Thyroid gland (tissue), 4 donors: ENCODE data around the gene ALKAL2.

Source experiments
- CTCF ChIP-seq, 6 experiments: fragments of 200-600 bp in 3 of 6; fragments of 450-650 bp in 3 of 6; sonication (generic) in 3 of 6; IDR thresholded peaks; one replicate each; pipeline ENCODE4 v1.5.1; 2016 to 2019; ENCODE audit warnings: antibody characterized with exemption in 6 of 6, mild to moderate bottlenecking in 2 of 6, inconsistent platforms in 1 of 6, moderate library complexity in 1 of 6
- POLR2A ChIP-seq, 2 donors: fragments of 450-650 bp; IDR thresholded peaks; one replicate each; pipeline ENCODE4 v1.6.1; 2017; ENCODE audit warnings: antibody characterized with exemption in 2 of 2, mild to moderate bottlenecking in 2 of 2, moderate library complexity in 1 of 2

DNA sequence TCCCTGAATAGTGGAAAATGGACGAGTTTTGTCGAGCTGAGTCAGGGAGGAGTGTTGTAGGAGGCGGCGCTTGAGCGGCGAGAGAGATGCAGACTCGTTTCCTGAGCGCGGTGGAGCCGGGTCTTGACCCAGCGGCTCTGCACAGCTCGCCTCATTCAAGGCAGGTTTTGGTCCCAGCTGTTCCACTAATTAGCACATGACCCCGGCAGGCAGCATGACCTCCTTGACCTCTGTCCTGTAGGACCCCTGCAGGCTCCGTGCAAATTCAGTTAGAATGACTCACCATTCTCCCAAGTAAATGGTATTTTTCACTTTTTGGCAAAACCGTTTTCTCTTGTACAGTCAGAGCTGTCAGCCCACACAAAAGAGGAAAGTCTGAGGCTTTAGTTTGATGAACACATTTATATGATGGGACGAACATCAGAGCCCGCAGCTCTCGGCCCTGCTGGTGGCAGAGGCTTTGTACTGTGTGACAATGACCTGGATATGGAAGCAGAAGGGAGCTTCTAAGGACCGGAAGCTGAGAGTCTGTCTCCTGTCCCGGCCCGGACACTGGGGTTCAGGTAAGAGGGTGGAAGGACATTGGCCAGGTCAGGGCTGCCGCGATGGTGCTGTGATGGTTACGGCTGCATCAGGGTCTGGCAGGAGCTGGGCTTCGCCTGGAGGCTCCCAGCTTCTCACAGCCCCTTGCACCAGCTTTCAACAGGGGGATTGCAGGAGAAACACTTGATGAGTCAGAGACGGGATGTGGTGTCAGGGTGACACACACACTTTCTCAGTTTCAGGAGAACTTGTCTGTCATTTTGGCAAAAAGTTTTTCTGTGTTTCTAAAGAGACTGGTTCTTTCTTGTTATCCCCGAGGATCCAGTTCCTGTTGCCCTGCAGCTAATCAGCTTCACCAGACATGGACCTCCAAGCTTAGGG lies 29.9 kb upstream of the ALKAL2 start:
- TF ChIP-seq CTCF (IDR thresholded peaks at IDR 0.05) (no peak), POLR2A (IDR thresholded peaks at IDR 0.05) (no peak)
